Rectal smooth muscle tissue (tissue), 1 donor: ENCODE results near the gene RAP1GAP2.
A peak's percentile ranks its signal among the peaks of the same experiment; 100 is the strongest.

Source experiments
- H3K27ac ChIP-seq: one replicate; pipeline ENCODE4 v1.7.0; 2013; ENCODE audit warnings: low read depth, low read length, inconsistent platforms
- H3K27me3 ChIP-seq: one replicate; pipeline ENCODE4 v1.7.0; 2013; ENCODE audit warnings: low read length; ENCODE audit not compliant: control insufficient read depth, insufficient read depth
- H3K36me3 ChIP-seq: one replicate; pipeline ENCODE4 v1.7.0; 2013; ENCODE audit warnings: low read length; ENCODE audit not compliant: control insufficient read depth, insufficient read depth
- H3K4me1 ChIP-seq: one replicate; pipeline ENCODE4 v1.7.0; 2013; ENCODE audit warnings: low read length; ENCODE audit not compliant: control insufficient read depth, insufficient read depth
- H3K4me3 ChIP-seq: one replicate; pipeline ENCODE4 v1.7.0; 2013; ENCODE audit warnings: low read length
- H3K9ac ChIP-seq: one replicate; pipeline ENCODE4 v1.7.0; 2013; ENCODE audit warnings: low read length

The RAP1GAP2 gene

GRCh38 chr17:2852729-2853282 is 56.6 kb downstream of the RAP1GAP2 start:
- peaks cover 10% of the 10 kb centered on the region for H3K4me1 ChIP-seq
- peak overlapping the region; percentile 57 for H3K4me3 ChIP-seq
- no peak overlapping the region for H3K9ac ChIP-seq
- H3K27ac ChIP-seq = peak overlapping the region; percentile 64
- peaks cover 6% of the 10 kb centered on the region for H3K27me3 ChIP-seq
- H3K36me3 ChIP-seq = no peaks in the 10 kb centered on the region

DNA sequence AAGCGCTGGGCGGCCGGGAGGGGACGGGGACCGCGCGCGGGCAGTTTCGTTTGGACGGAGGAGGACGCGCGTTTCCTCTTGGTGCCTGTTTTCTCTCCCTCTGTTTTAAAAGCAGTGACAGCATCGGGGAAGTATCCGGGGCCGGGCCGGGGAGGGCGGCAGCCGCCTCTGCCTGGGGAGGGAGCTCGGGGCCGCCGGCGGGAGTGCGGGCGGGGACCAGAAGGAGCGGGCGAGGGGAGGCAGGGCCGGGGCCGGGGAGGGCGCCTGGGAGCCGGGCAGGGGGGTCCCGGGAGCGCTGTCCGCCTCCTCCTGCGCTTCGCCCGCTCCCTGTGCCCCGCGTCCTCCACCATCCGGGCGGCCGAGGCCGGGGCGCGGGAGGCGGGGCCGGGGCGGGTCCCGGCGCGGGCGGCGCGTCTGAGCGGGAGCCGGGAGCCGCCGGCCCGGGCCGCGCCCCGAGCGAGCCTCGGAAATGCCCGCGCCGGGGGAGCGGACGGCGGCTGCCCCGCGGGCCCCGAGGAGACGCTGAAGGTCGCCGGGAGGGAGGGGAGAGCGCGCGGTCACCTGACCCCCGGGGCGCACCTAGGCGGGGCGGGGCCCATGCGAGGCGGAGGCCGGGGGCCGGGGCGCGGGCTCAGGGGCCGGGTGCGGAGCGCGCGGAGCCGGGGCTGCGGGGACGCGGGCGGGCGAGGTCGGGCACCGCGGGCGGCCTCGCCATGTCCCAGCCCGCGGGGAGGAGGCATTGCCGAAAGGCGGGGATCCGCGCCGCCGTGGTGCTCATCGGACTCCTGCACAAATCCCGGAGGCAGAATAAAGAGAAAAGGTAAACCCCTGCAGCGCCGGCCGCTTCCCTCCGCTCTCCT is 57.3 kb downstream of the RAP1GAP2 start:
- Histone ChIP-seq H3K36me3 (no peaks in the 10 kb centered on the region), H3K27me3 (peaks cover 6% of the 10 kb centered on the region), H3K27ac (peak overlapping the region; percentile 64), H3K4me1 (peaks cover 6% of the 10 kb centered on the region), H3K9ac (no peak overlapping the region), H3K4me3 (peak overlapping the region; percentile 80)

DNA sequence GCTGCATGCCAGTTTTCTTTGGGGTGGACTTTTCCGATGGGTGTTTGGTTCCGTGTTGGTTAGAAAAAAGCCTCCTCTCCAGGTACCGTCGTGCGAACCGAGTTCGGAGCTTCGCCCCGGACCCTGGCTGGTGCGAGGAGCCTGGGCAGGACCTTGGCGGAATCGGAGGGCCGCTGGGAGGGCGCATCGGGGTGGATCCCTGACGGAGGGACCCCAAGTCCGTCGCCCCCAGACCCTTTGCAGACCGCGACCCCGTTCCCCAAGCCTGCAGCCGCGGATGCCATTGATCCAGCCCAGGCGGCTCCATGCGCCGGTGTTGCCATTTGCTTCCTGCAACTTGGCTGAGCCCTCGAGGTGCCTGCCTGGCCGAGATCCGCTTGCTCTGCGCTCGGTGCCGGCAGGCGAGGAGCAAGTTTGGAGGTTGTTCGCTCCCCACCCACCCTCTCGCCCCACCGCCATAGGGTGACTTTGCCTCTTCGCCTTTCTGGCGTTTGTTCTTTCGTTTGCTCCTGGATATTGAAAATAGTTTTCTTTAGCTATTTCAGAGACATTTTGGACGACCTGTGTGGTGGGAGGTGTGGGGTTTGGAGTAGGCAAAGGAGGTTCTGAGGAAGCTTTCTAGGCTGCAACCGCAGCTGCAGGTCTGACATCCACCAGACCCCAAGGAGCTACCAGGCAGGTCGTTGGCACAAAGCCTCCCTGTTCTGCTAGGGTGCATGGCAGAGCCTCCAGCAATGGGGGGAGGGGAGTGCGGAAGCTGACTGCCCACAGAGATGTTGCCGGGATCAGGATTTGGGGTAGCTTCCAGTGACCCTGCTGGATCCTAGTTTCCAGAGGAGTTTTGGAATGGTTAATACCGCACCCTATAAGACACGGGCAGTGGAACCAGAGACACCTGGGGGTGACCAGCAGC is 58.2 kb downstream of the RAP1GAP2 start:
- H3K36me3 ChIP-seq = no peaks in the 10 kb centered on the region
- H3K4me1 ChIP-seq = peaks cover 6% of the 10 kb centered on the region
- peak overlapping the region; percentile 80 for H3K4me3 ChIP-seq
- H3K27me3 ChIP-seq = peaks cover 6% of the 10 kb centered on the region
- no peak overlapping the region for H3K27ac ChIP-seq
- H3K9ac ChIP-seq = no peak overlapping the region

- no peak overlapping the region for H3K4me3 ChIP-seq
Measured at GRCh38 chr17:2855063-2855600, 58.9 kb downstream of the RAP1GAP2 start.

DNA sequence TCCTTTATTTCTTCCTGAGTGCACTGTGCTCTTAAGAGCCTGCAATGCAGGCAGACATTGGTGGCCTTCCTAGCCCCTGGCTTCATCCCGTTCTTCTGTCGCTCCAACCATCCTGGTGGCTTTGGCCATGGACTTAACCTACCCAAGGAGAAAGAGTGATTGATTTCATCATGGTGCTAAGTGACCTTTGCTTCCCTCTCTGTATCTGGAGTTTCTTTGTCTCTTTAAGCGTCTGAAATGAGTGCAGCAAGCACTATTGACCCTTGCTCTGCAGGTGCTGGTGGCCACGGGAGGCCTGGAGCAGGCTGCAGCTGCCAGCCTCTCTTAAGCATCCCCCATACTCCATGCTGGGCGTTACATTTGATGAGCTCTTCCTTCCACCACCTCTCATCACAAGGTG is 60.5 kb downstream of the RAP1GAP2 start:
- no peaks in the 10 kb centered on the region for H3K36me3 ChIP-seq
- H3K27ac ChIP-seq = no peak overlapping the region
- no peak overlapping the region for H3K9ac ChIP-seq
- peaks cover 6% of the 10 kb centered on the region for H3K27me3 ChIP-seq
- peaks cover 6% of the 10 kb centered on the region for H3K4me1 ChIP-seq
- H3K4me3 ChIP-seq = no peak overlapping the region

More at GRCh38 chr17:2855063-2855600, 58.9 kb downstream of the RAP1GAP2 start:
- Histone ChIP-seq H3K27ac (no peak overlapping the region), H3K9ac (no peak overlapping the region), H3K4me1 (peaks cover 6% of the 10 kb centered on the region), H3K27me3 (peaks cover 6% of the 10 kb centered on the region), H3K36me3 (no peaks in the 10 kb centered on the region)

DNA sequence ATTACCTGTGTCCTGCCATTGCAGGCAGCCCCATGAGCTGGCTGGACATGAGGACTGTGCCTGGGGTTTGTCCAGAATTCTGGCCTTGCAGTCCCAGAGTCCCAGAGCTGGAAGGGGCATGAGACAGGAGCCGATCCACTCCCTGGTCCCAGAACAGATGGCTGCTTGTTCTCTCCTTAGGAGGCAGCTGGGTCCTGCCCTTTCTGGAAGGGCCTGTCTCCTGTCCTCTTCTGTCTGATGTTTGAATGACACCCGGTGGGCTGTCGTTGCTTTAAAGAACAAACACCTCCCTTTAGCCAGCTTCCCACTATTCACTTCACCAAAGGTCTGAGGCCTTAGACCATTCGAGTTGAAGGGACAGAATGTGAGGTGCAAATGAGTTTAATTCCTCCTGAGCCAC is 63.8 kb downstream of the RAP1GAP2 start:
- Histone ChIP-seq H3K27me3 (peaks cover 1% of the 10 kb centered on the region), H3K4me1 (peaks cover under 1% of the 10 kb centered on the region), H3K4me3 (no peak overlapping the region), H3K27ac (no peak overlapping the region), H3K9ac (no peak overlapping the region), H3K36me3 (no peaks in the 10 kb centered on the region)

DNA sequence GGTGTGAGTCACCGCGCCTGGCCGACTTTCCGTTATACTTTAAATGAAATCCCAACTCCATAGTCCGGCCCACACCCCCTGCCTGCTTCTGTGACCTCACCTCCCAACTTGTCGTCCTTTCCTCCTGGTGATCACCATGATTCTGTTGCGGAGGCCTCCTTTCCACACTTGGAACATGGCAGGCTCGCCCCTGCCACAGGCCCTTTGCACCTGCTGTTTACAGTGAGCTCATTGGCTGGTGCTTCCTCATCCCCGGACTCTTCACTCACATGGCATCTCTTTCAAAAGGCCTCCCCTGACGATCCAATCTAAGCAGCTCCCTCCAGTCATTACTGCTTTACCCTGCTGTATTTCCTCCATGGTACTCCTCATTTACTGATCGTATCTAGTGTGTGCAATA is 64.6 kb downstream of the RAP1GAP2 start:
- no peak overlapping the region for H3K27ac ChIP-seq
- H3K27me3 ChIP-seq = no peaks in the 10 kb centered on the region
- no peaks in the 10 kb centered on the region for H3K36me3 ChIP-seq
- no peak overlapping the region for H3K9ac ChIP-seq
- H3K4me3 ChIP-seq = no peak overlapping the region
- H3K4me1 ChIP-seq = no peaks in the 10 kb centered on the region

DNA sequence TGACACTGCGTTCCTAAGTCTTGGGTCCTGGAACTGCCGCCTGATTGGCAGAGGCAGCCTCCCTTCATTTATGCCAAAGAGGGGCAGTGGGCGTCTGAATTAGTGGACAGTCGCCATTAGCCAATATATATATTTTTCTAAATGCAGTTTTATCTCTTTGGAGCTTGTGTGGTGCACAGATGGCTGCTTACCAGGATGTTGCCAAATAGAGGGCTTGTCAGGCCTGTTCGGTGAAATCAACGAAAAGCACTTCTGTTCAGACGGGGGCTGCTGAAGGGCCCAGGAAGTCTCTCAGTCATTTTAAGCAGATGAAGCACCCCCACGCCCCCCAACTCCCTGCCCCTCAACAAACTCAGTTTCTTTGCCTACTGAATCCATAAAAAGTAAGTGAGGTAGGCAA is 66.0 kb downstream of the RAP1GAP2 start:
- no peaks in the 10 kb centered on the region for H3K36me3 ChIP-seq
- no peak overlapping the region for H3K27ac ChIP-seq
- H3K4me3 ChIP-seq = no peak overlapping the region
- no peak overlapping the region for H3K9ac ChIP-seq
- no peaks in the 10 kb centered on the region for H3K4me1 ChIP-seq
- H3K27me3 ChIP-seq = no peaks in the 10 kb centered on the region

- Histone ChIP-seq H3K9ac (no peak overlapping the region), H3K36me3 (no peaks in the 10 kb centered on the region), H3K4me1 (no peaks in the 10 kb centered on the region), H3K27me3 (no peaks in the 10 kb centered on the region), H3K27ac (no peak overlapping the region), H3K4me3 (no peak overlapping the region)
Measured at GRCh38 chr17:2863204-2863603, 67.0 kb downstream of the RAP1GAP2 start.

GRCh38 chr17:2865228-2865627 is 69.0 kb downstream of the RAP1GAP2 start:
- no peaks in the 10 kb centered on the region for H3K36me3 ChIP-seq
- no peak overlapping the region for H3K27ac ChIP-seq
- no peaks in the 10 kb centered on the region for H3K4me1 ChIP-seq
- no peaks in the 10 kb centered on the region for H3K27me3 ChIP-seq
- no peak overlapping the region for H3K4me3 ChIP-seq
- no peak overlapping the region for H3K9ac ChIP-seq

DNA sequence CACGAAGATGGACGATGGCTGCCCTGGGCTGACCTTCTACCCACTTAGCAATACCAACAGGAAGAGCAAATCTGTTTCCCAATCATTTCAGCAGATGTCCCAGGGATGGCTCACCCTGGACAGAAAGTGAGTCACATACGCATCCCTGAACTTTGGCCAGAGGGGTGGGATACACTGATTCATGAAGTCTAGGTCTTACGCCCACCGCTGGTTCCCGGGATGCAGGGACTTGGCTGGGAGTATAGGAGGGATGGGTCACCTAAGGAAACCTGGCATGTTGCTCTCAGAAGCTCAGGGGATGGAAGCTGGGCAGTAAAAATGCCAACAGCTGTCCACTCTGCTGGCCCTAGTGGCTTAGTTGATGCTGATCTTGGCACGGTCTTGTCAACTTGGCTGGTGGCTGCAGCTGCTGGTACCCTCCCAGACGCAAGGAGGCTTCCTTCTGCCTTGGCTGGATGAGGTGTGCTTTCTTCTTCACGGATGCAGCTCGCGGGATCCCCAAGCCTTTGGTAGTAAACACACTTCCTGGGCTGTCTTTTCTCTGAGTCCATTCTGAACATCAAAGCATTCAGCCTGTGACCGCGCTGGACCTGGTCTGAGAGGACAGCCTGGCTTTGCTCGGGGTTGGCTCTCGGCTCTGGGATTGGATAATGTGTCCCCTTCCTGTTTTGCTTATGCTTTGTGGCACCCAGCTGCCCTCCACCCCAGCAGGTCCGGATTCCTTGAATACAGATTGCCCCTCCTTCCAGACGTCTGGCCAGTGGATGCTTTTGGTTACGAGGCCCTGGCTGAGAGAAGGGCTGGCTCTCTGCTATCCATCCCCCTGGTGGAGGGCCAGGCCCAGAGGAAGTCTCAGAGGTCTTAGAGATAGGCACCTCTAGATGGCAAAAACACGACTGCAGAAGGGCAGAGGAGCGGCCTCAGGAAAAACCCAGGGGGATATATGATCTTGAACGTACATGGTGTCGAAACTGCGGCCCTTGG is 71.5 kb downstream of the RAP1GAP2 start:
- Histone ChIP-seq H3K36me3 (no peaks in the 10 kb centered on the region), H3K27me3 (no peaks in the 10 kb centered on the region), H3K27ac (no peak overlapping the region), H3K4me1 (no peaks in the 10 kb centered on the region), H3K9ac (no peak overlapping the region), H3K4me3 (no peak overlapping the region)
